ENCODE data around the gene R3HDM4.
"Not testable (repeated sequence)": the region's sequence is repeated elsewhere in the genome, so short reads cannot be mapped to it uniquely, and the experiment has no call there.

Gene R3HDM4

GRCh38 chr19:913080-913748 is at the start of gene R3HDM4:
TSS of gene R3HDM4 (minus strand) at chr19:913219. CDS start at chr19:913157, 62 bp downstream.
- Mint-ChIP-seq H3K27ac (peak within 1 kb of the TSS; percentile 97), H3K4me3 (peak within 1 kb of the TSS; percentile 91 to 92), H3K9me3 (no peaks in the 10 kb centered on the region), H3K36me3 (peaks cover 3 to 11% of the 10 kb centered on the region in 2 donors), H3K4me1 (peaks cover 15 to 32% of the 10 kb centered on the region in 2 donors), H3K27me3 (peaks cover 0 to 16% of the 10 kb centered on the region in 2 donors)
- ATAC-seq (replicated peaks) (peak; percentile 72 to 81), DNase-seq (peak; percentile 75)

GRCh38 chr19:961866-962620 is 49.0 kb upstream of the R3HDM4 start:
- Mint-ChIP-seq H3K9me3 (peaks cover 0 to 2% of the 10 kb centered on the region in 2 donors), H3K27ac (peak overlapping the region; percentile 79), H3K36me3 (peaks cover 48 to 74% of the 10 kb centered on the region in 2 donors), H3K4me1 (peaks cover 4 to 6% of the 10 kb centered on the region in 2 donors), H3K27me3 (no peaks in the 10 kb centered on the region), H3K4me3 (no peak overlapping the region)
- no peak for ATAC-seq (replicated peaks)
- no peak for DNase-seq

GRCh38 chr19:960601-960938 is 47.6 kb upstream of the R3HDM4 start:
- H3K36me3 Mint-ChIP-seq: peaks cover 37 to 61% of the 10 kb centered on the region in 2 donors
- ATAC-seq (replicated peaks) (no peak), DNase-seq (no peak)
- no peaks in the 10 kb centered on the region for H3K27me3 Mint-ChIP-seq
- H3K4me1 Mint-ChIP-seq: peaks cover 4 to 6% of the 10 kb centered on the region in 2 donors
- no peaks in the 10 kb centered on the region for H3K9me3 Mint-ChIP-seq
- H3K27ac Mint-ChIP-seq: no peak overlapping the region
- H3K4me3 Mint-ChIP-seq: no peak overlapping the region

- DNase-seq (no peak), ATAC-seq (replicated peaks) (no peak)
- Mint-ChIP-seq H3K9me3 (no peaks in the 10 kb centered on the region), H3K27me3 (no peaks in the 10 kb centered on the region), H3K36me3 (peaks cover 33 to 56% of the 10 kb centered on the region in 2 donors), H3K4me3 (no peak overlapping the region), H3K27ac (no peak overlapping the region), H3K4me1 (peaks cover 4 to 6% of the 10 kb centered on the region in 2 donors)
Measured at GRCh38 chr19:960020-960419, 47.0 kb upstream of the R3HDM4 start.

- no peak for ATAC-seq (replicated peaks)
- Mint-ChIP-seq H3K9me3 (no peaks in the 10 kb centered on the region), H3K4me1 (peaks cover 6 to 13% of the 10 kb centered on the region in 2 donors), H3K27me3 (no peaks in the 10 kb centered on the region), H3K27ac (no peak overlapping the region), H3K4me3 (peak overlapping the region in 1 of 2 donors; percentile 36), H3K36me3 (peaks cover 26 to 48% of the 10 kb centered on the region in 2 donors)
- DNase-seq: no peak
Measured at GRCh38 chr19:958967-959855, 46.2 kb upstream of the R3HDM4 start.

GRCh38 chr19:957578-957977 is 44.6 kb upstream of the R3HDM4 start:
- ATAC-seq (replicated peaks); H3K9me3 Mint-ChIP-seq; H3K4me3 Mint-ChIP-seq; H3K27me3 Mint-ChIP-seq; DNase-seq: not testable (repeated sequence)
- H3K27ac Mint-ChIP-seq: peak overlapping the region; percentile 73
- peaks cover 19 to 37% of the 10 kb centered on the region in 2 donors for H3K36me3 Mint-ChIP-seq
- peaks cover 10 to 29% of the 10 kb centered on the region in 2 donors for H3K4me1 Mint-ChIP-seq

- H3K9me3 Mint-ChIP-seq: no peaks in the 10 kb centered on the region
- peaks cover 17 to 31% of the 10 kb centered on the region in 2 donors for H3K36me3 Mint-ChIP-seq
- ATAC-seq (replicated peaks) (no peak), DNase-seq (no peak)
- H3K27ac Mint-ChIP-seq: no peak overlapping the region
- peaks cover 12 to 32% of the 10 kb centered on the region in 2 donors for H3K4me1 Mint-ChIP-seq
- no peak overlapping the region for H3K4me3 Mint-ChIP-seq
- no peaks in the 10 kb centered on the region for H3K27me3 Mint-ChIP-seq
Measured at GRCh38 chr19:956766-957440, 43.9 kb upstream of the R3HDM4 start.

GRCh38 chr19:955803-956765 is 43.1 kb upstream of the R3HDM4 start:
- Mint-ChIP-seq H3K9me3 (no peaks in the 10 kb centered on the region), H3K4me1 (peaks cover 17 to 40% of the 10 kb centered on the region in 2 donors), H3K4me3 (peak overlapping the region in 1 of 2 donors; percentile 25), H3K27me3 (no peaks in the 10 kb centered on the region), H3K36me3 (peaks cover 17 to 26% of the 10 kb centered on the region in 2 donors), H3K27ac (no peak overlapping the region)
- ATAC-seq (replicated peaks) (no peak), DNase-seq (no peak)

GRCh38 chr19:954672-955494 is 41.9 kb upstream of the R3HDM4 start:
- H3K4me3 Mint-ChIP-seq: peak overlapping the region in 1 of 2 donors; percentile 46

GRCh38 chr19:954272-954671 is 41.3 kb upstream of the R3HDM4 start:
- Mint-ChIP-seq H3K27ac (peak overlapping the region; percentile 89), H3K4me1 (peaks cover 26 to 47% of the 10 kb centered on the region in 2 donors), H3K9me3 (no peaks in the 10 kb centered on the region), H3K27me3 (no peaks in the 10 kb centered on the region), H3K4me3 (peak overlapping the region in 1 of 2 donors; percentile 46), H3K36me3 (peaks cover 11 to 22% of the 10 kb centered on the region in 2 donors)
- DNase-seq (no peak), ATAC-seq (replicated peaks) (no peak)

More at GRCh38 chr19:954672-955494, 41.9 kb upstream of the R3HDM4 start:
- Mint-ChIP-seq H3K4me1 (peaks cover 22 to 42% of the 10 kb centered on the region in 2 donors), H3K27me3 (no peaks in the 10 kb centered on the region), H3K27ac (peak overlapping the region; percentile 89), H3K9me3 (no peaks in the 10 kb centered on the region), H3K36me3 (peaks cover 12 to 23% of the 10 kb centered on the region in 2 donors)
- ATAC-seq (replicated peaks) (peak; percentile 21 to 42), DNase-seq (no peak)

GRCh38 chr19:953445-954271 is 40.6 kb upstream of the R3HDM4 start:
- DNase-seq (no peak), ATAC-seq (replicated peaks) (no peak)
- Mint-ChIP-seq H3K4me1 (peaks cover 24 to 53% of the 10 kb centered on the region in 2 donors), H3K4me3 (peak overlapping the region; percentile 55 to 56), H3K36me3 (peaks cover 10 to 20% of the 10 kb centered on the region in 2 donors), H3K27me3 (no peaks in the 10 kb centered on the region), H3K27ac (peak overlapping the region; percentile 57), H3K9me3 (no peaks in the 10 kb centered on the region)
